CD4-positive, alpha-beta T cell treated with Interleukin-2 at 100 ng/mL for 4 hours (primary cell): ENCODE data around the gene ARF1.

Experiments used
- DNase-seq: peaks from one replicate; pipeline ENCODE4 v3.0.0-alpha.2; 2020; ENCODE audit warnings: low spot score

The ARF1 gene

DNA sequence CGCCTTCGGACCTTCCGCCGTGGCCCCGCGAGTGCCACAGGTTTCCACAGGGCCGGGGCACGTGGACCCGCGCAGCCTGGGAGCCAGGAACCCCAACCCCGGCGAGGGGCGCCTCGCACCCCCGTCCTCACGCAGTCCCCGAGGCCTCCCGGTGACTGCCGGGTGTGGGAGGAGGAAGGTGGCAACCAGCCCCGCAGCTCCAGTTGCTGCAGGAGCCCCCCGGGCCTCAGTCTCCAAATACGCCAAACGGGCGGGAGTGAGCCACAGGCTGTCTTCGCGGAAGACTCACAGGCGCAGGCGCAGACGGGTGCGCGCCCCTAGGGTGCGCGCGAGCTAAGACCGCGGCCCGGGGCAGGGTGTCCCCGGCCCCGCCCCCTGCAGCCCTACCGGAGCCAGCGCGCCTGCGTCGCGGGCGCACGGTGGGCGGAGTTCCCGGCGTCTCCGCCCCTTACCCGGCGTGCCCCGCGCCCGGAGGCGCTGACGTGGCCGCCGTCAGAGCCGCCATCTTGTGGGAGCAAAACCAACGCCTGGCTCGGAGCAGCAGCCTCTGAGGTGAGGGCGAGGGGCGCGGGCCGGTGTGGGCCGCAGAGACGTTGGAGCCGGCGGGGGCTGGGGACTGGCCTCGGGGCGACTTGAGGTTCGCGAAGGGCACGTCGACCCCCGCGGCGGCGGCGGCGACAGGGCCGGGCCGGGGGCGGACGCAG lies at the start of gene ARF1:
Gene ARF1, plus strand, starts transcription at position 495 of the 704 bp plus-strand sequence. CDS start 14,407 bp downstream, outside the sequence.
- DNase-seq = peak; percentile 92

DNA sequence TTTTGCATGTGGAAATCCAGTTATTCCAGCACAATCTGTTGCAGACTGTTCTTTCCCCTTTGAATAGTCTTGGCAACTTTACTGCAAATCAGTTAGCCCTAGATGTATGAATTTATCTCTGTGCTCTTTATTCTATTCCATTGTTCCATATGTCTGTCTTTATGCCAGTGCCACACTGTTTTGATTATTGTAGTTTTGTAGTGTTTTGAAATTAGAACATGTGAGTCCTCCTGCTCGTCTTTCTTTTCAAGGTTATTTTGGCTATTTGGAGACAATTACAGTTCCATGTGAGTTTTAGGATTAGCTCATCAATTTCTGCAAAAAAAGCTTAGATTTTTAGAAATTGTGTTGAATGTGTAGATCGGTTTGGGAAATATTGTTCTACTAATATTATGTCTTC lies 49.1 kb upstream of the ARF1 start:
- no peak for DNase-seq

DNA sequence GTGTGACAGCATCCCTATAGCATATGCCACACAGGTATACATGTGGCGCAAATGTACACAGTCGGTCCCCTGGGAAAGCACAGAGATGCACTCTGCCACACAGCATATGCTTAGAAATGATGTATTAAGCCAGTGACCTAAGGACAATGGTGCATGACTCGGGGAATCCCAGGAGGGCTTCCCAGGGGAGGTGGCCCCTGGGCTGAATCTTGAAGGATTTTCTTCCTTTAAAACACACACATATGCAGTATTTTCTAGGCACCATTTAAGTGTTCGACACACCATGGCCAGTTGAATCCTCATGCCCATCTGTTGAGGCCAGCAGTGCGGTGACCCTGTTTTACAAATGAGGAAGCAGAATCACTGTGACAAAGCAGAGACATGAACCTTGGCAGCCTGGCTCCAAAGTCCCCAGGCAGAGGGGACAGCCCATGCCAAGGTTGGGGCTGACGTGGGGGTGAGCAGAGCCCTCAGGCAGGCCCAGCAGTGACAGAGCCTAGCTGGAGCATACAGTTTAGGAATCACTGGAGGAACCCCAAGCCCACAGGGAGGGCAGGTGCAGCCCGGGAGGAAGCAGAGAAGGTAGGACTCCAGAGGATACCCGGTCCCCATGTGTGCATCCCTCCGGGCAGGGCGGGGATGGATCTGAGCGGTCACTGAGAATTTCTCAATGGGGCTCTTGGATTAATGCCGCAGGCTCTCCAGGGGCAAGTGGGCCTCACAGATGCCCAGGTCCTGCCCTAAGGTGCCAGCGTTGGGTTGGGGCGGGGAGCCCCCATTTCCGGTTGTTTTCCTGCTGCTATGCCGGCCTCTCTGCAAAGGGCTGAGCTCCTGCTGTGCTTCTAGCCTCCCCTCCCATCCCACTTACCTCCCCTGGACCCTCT lies 47.3 kb upstream of the ARF1 start:
- DNase-seq = no peak

DNA sequence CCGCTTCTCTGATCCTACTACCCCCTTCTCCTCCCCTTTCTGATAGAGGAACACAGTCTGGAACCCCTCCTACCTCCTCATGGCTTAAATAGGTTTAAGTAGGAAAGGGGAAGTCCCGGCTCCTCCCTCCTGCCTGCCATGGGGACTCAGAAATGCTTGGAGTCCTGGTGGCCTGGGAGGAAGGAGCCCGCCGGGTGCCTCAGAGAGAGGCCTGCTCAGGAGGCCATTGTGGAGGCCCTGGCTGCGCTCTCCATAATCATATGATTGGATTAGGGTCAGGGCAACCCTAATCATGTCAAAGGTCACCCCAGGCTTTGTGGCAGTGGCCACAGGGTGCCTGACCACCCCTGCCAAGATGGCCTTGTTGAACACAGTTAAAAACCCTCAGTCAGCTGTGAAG lies 46.7 kb upstream of the ARF1 start:
- no peak for DNase-seq

DNA sequence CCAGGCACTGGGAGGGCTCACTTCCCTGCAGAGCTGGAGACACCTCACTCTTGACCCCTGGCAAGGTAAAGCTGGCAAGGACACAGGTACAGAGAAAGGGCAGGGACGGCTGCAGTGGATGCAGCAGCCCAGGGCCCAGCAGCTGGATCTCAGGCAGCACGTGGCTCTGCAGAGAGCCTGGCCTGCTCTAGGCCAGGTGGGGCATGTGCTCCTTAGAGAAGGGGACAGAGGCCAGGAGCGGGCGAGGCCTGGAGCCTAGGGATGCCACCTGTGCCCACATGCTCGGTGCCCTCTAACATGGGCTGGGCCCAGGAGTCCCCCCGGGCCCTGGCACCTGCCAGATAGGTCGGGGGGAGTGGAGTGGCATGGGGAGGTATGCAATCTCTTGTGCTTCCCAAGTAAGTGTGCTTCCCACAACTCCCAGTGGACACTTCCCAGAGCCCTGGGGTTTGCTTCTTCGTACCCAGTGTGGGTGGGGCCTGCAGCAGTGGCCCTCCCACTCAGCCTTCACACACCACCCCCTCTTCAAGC lies 45.7 kb upstream of the ARF1 start:
- no peak for DNase-seq

DNA sequence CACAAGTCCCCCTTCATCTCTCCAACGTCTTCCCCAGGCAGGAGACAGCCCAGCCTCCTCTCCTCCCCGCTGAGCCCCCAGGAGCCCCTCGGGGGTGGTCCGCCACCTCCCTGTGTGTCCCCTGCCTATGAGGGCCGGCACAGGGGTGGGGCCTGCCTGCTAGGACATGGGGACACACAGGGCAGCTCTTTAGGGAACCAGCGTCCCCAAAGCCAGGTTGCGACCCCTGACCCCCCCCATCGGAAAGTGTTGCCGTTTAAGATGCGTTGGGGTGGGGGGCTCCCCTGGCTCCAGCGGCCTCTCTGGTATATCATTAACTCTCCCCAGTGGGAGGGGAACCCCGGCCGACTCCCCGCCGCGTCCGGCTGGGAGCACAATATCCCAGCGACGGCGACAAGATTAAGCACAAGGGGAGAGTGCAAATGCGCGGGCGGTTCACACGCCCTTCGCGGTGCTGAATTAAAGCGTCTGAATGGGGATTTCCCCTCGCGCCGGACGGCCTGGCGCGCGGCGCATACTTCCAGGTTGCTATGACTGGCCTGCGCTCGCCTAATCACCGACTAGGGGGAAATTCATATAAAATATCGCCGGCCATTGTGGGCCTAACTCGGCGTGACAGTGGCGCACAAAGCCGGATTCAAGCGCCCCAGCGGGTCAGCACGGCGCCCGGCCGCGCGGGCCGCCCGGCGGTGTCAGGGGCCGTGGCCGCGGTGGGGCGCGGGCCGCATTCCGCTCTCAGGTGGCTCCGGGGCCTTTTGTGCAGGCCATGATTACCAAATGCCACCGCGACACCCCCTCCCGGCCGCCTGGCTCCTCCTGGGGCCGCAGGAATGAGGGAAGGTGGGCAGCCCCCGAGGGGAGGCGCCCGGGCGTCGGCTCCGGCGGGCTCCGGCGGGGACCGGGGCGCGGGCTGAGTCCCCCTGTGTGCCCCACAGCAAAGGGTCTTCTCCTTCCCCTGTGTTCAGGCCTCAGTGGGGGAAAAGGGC lies 44.8 kb upstream of the ARF1 start:
- peak; percentile 3 for DNase-seq

DNA sequence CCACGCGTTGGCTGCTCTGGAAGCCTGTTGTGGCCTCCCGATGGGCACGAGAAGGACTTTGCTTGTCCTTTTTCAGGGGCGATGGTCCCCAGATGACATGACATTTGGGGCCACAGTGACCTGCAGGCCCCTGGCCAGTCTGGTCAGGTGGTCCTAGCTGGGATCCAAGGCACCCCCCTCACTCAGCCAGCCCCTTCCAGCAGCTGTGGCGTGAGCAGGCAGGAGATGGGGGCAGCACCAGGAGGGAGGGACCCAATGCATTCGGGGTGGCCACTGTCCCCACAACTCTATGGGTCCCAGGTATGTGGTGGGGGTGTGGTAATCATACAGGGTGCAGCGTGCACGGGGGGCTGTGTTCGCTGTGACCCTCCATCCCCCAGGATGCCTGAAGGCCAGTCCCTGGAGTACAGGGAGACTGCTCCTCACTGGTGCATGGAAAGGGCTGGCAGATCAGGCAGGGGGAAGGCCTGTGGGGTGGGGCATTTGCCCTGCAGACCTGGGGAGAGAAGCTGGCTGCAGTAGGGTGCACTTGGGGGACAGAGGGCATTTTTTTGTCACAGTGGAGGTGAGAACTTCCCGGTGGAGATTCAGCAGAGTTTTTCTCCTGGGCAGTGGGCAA lies 44.0 kb upstream of the ARF1 start:
- no peak for DNase-seq

DNA sequence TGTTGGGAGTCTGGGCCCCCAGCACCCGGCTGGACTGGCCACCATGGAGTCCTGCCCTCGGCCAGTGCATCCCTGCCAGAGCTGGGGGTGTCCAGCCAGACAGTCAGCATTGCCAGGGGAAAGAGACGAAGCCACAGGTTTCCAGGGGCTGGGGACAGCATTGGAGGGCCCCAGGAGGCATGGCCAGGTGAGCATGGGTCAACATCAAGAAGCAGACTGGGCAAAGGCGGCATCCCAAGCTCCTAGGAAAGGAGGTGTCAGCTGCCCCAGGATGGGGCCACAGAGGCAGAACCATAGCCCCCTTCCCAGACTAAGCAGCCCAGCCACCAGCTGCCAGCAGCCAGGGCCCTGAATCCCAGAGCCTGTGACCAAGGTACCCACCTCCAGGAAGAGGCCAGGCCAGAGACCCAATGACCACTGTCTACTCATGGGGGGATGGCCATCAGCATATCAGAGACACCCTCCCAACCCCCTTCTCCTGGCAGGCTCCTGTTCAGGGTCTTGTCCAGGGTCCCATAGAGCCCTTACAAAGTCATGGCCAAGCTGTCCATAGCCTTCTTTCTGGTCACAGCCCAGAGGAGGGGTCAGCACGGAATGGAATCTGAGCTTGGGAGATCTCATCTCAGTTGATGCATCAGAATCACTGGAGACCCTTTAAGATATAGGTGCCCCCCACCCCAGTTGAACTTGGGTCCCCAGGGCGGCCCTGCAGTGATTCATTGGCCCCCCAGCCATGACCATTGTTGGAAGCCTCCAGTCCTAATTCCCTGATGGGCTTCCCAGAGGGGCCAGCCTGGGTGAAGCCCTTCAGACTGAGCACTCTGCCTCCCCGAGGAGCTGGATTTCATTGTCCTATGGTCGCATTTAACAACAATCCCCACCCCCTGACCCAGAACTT lies 43.3 kb upstream of the ARF1 start:
- DNase-seq = no peak

DNA sequence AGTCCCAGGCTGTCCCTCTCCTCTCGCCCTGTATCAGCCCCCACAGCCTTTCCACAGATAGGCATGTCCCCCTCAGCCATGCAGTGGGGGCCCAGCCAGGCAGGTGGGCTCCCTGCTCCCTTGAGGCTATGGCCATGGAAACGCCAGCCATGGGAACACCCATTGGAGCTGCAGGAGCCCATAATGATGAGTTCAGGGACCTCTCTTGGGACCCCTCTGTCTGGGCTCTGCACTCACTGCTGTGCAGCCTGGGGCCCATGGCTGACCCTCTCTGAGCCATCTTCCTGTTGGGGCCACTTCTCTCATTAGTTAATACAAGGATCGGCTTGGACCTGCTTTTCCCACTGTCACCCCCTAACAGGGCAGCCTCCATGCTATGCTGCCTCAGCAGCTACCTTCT lies 42.5 kb upstream of the ARF1 start:
- DNase-seq = no peak

DNA sequence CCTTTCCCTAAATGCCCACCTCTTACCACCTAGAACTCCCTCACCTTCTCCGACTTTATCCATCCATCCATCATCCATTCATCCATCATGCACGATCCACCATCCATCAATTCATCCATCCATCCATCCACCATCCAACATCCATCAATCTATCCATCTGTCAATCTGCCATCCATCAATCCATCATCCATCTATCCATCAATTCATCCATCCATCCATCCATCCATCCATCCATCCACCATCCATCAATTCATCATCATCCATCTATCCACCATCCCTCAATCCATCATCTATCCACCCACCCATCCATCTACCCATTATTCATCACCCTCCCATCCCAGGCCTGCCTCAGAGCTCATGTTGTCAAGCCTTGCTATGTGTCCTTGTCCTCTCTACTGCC lies 41.2 kb upstream of the ARF1 start:
- no peak for DNase-seq

DNA sequence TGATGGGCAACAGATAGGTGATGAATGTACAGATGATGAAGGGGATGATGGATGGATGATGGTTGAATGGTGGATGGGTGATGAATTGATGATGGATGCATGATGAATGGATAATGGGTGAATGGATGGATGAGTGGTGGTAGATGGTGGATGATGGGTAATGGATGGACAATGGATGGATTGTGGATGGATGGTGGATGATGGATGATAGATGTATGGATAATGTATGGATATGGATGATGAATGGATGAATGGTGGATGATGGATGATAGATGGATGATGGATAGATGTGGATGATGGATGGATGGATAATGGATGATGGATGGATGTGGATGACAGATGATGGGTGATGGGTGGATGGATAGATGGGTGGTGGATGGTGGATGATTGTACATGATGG lies 40.0 kb upstream of the ARF1 start:
- DNase-seq = no peak

DNA sequence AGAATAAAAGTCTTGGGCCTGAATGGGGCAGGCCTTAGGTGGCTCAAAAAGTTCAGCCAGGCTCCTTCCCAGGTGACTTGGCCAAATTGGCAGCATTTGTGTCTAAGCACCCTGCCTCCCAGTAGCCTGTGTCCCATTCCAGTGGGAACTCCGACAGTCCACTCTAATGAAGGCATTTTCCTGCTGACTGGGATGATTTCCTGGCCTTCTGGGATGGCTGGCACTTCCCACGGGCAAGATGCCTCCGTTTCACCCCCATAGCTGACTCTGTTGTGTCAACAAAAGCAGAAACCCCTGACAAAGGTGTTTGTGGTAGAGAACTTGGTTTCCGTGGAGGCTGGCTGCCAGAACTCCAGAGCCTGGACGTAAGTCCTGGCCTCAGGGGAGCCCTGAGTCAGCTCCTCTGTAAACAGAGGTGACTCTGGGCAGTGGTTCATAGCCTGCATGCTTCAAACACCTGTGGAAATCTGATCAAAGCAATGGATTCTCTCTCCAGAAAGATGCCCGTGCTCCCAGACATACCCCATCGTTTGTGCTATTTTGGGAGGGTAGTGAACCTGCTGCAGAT lies 39.1 kb upstream of the ARF1 start:
- DNase-seq = no peak

DNA sequence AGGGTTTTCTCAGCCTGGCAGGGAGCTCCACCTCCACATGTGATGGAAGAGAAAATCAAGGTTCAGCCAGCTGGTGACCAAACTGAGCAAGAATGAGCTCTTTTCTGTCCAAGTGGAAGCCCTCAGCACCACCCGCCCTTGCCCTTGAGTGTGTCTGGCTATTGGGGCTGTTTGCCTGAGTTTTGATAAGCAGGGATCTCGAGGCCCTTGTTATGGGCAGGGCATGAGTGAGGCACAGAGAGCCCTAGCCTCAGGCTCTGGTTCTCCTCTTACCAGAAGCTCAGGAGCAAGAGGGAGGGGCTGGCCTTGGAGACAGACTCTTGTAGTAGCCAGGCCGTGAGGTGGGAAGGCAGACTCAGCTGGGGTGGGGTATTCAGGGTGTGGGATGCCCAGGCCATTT lies 37.5 kb upstream of the ARF1 start:
- no peak for DNase-seq

DNA sequence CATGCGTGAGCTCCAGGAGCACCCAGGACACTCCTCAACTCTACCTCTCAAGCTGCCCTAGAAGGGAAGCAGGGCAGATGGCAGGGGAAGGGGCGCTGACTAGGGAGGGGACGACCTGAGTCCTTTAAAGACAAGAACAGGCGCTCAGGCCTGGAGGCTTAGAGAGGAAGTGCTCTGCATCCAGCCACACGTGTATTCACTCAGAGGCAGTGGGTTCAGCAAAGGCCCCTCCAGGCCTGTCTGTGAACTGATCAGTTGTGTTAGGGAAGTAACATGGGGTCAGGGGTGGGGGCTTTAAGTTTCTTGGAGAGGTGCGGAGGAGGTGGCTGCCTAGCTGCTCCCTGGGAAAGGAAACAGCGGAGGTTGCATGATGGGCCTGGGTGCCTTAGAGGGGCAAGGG lies 37.1 kb upstream of the ARF1 start:
- no peak for DNase-seq

DNA sequence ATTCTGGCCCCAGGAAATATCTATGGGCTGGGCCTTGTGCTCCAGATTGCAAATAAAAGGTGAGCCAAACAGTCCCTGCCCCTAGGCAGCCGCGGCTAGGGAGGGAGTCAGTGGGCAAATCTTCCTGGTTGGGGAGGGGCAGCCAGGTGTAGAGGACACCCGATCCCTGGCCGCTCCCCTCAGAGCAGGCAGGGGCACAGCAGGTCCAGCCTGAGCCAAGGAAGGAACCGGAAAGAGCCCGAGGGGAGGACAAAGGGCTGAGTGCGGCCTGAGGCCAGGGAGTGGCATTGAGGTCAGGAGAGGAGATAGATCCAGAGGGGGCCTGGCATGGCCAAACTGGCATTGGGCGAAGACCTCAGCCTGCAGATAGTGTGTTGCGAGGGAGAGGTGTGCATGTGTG lies 36.6 kb upstream of the ARF1 start:
- no peak for DNase-seq

DNA sequence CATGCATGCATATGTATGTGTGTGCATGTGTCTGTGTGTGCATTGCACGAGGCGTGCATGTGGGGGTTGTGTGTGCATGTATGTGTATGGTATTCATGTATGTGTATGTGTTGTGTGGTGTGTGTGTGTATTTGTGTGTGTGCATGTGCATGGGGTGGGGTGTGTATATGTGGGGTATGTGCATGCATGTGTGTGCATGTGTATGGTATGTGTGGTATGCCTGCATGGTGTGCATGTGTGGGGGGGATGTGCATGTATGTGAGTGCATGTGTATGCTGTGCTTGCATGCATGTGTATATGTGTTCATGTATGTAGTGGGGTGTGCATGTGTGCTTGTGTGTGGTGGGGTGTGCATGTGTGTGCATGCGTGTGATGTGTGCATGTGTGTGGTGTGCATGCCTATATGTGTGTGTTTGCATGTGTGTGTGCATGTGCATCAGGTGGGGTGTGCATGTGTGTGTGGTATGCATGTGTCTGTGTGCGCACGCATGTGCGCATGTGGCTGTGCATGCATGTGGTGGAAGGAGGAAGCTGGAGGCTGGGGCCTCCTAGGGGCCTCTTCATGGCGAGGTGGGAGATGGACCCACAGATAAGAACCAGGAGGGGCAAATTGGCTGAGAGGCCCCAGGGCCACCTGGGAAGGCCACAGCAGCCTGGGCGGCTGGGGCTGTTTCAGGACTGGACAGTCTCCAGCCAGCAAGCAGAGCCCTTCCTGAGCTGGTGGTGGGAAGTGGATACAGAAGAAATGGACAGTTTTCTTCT lies 35.9 kb upstream of the ARF1 start:
- no peak for DNase-seq

DNA sequence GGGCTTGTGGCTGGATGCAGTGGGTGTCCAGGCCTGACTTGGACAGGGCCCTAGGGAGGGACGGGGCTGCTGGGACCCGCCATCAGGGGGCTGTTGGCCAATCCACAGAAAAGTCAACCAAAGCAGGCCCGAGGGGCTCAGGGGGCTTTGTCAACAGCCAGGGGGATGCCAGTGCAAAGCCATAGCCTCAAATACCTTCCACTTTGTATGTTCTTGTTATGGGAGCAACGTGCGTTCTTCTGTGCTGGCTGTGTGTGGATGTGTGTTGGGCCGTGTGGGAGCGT lies 35.4 kb upstream of the ARF1 start:
- no peak for DNase-seq

DNA sequence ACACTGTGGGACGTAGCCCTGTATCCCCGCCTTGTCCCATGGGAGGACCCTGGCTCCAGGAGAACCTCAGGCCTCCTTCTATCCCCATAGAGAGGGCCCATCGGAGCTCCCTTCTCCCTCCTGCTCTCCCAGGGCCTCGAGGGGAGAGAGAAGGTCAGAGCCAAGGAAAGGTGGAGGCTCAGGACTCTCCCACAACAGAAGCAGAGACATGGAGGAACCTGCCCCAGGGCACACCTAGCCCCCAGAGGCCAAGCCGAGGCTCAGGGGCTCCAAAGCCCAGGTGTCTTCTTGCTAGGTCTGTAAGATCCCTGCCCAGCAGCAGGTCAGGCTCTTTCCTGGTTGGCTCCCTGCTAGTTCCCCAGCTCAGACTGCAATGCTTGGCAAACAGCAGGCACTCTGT lies 34.4 kb upstream of the ARF1 start:
- DNase-seq = no peak

DNA sequence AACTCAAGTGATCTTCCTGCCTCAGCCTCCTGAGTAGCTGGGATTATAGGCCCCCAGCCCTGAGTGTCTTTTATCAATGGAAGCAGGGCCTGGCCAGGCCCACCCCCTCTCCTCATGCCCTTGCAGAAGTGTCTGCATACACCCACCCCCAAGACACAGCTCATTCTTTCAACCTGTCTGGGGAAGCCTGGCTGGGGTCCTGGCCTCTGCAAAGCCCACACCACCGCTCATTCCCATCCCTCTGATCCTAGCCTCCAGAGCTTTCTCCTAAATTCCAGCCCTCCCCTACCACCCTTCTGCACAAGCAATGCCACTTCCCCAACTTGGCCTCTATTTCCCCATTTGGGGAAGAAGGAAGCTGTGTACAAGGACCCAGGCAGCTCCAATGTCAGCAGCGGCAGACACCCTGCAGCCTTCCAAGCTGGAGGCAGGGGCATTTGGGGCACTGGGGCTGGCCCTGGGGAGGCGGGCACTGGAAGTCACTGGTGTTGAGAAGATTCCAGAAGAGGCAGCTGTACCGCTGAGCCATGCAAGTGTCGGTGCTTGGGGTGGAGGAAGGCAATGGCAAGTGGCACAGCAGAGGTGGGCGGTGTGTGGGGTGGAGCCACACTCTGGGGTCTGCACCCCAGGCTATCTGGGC lies 33.7 kb upstream of the ARF1 start:
- no peak for DNase-seq
